ENCODE measurements around the gene NFX1.
"Not testable (repeated sequence)": the region's sequence is repeated elsewhere in the genome, so short reads cannot be mapped to it uniquely, and the experiment has no call there.

Gene NFX1

DNA sequence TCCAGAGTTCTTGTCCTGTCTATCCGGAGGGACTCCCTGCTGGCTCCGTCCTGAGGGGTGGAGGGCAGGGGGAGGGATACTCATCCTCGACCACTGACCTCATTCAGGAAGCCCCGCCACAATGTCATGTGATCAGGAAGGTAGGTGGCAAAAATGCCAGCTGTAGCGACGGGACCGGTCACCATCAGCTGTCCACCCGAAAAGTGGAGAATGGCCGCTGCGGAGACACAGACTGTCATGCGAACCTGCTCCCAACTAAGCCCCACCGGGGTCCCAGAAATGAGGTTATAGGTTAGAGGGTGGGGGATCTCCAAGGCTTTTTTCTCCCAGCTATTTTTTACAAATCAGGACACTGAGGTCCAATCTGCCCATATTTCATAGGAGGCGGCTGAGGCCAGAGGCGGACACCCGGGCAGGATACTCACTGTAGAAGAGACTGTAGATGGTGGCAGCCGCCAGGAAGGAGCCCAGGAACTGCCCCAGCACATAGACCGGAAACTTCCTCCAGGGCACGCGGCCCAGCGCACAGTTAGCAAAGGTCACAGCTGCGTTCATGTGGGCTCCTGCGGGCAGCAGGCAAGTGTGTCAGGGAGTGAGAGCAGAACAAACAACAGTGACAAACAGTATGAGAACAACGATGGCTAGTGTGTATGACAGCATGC, 95.8 kb downstream of the NFX1 start:
- not testable (repeated sequence) for DNase-seq (ENCODE audit: low read depth in 3 of 3, low spot score in 1 of 3)

DNA sequence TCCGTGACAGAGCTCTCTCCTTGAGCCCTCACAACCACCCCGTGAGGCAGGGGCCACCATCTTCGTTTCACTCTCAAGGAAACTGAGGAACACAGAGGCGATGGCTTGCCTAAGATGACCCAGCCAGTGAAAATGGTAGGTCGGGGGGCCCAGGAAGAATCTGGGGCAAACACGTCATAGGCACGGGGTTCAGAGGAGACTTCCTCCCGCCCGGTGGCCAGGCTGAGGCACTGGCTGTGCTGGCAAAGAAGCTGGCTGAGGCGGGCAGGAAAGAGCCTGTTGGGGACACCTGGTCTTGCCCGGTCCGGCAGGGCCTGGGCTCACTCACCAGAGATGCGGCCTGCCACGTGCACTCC, 96.3 kb downstream of the NFX1 start:
- not testable (repeated sequence) for DNase-seq (ENCODE audit: low read depth in 3 of 3, low spot score in 1 of 3)

- not testable (repeated sequence) for DNase-seq (ENCODE audit: low read depth in 3 of 3, low spot score in 1 of 3)
These were observed 96.7 kb downstream of the NFX1 start for GRCh38 chr9:33386998-33387397.

DNA sequence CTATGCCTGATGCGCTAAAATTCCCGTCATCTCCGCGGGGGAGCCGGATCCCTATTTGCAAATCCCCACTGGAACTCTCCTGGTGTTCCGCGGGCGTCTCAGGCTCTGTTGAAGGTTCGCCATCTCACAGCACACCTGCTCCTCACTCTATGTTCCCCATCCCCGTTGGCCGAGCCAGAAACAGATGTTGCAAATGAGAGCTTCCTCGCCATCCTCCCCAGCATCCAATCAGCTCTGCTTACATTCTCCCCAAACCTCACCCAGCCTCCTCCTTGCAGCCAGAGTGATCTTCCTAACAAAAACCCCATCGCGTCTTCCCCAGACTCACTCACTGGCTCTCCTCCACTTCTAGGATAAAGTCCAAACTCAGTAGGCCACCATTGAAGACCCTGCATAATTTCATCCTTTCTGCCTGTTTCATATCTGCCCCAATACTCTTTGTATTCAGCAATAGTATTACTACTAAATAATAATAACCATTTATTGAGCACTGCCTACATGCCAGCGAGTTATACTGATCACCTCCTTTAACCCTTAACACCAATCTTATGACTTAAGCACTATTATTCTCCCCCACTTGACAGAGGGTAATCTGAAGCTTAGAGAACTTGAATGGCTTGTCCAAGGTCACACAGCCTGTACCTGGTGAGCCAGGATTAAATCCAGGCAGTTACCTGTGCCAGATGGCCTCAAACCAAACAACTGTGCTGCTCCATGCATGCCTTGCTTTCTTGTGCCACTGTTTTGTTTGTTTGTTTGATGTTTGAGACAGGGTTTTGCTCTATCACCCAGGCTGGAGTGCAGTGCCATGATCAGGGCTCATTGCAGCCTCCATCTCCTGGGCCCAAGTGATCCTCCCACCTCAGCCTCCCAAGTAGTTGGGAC, 98.0 kb downstream of the NFX1 start:
- no peak for DNase-seq (ENCODE audit: low read depth in 3 of 3, low spot score in 1 of 3)

GRCh38 chr9:33391111-33391771, 100.9 kb downstream of the NFX1 start:
- DNase-seq (ENCODE audit: low read depth in 3 of 3, low spot score in 1 of 3), result not testable (repeated sequence)

DNA sequence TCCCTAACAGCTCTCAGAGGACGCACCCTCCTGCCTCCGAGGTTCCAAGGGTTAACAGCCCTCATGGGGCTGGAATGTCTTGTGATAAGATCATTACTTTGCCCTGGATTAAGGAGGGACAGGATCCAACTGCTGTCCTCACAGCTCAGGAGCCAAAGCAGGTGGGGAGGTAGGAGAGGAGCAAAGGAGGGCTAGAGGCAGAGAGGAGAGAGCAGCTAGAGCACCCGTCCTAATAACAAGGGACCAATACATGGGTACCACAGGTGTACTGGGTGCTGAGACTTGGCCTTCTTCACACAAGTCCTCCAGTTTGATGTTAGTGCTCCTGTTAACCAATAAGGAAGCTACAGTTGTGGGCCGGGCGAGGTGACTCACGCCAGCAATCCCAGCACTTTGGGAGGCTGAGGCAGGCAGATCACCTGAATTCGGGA, 102.3 kb downstream of the NFX1 start:
- DNase-seq (ENCODE audit: low read depth in 3 of 3, low spot score in 1 of 3), result not testable (repeated sequence)

DNA sequence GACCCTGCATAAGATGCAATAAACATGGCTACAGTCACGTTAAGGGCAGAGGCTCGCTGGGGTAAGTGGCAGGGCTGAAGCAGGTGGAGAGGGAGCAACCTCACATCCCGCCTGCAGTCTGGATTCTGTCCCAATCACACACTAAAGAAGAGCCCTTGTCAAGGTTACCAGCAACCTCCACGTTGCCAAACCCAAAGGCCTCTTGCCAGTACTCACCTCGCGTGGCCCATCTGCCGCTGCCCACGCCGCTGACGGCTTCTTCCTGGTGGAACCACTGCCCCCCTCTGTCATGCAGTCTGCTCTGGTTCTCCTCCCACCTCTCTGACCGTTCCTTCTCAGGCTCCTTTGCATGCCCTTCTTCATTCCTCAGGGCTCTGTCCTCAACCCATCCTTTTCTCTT, 103.3 kb downstream of the NFX1 start:
- DNase-seq (ENCODE audit: low read depth in 3 of 3, low spot score in 1 of 3), result no peak

DNA sequence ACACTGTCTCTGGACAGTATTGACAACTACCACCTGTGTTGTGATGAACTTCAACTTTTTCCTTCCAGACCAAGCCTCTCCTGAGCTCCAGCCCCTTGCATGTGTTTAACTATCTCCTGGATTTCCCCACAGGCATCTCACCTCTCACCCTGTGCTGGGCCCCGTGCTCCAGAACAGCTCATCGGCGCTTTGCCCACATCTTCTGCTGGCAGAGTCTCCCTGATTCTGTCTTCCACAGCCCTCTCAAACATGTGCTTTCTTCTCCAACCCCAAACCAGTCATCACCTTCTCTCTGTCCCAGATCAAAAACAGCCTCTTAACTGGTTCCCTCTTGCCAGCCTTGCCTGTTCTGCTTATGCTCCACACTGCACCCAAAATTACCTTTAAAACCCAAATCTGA, 103.7 kb downstream of the NFX1 start:
- DNase-seq (ENCODE audit: low read depth in 3 of 3, low spot score in 1 of 3), result not testable (repeated sequence)

GRCh38 chr9:33395159-33395879, 105.0 kb downstream of the NFX1 start:
- DNase-seq (ENCODE audit: low read depth in 3 of 3, low spot score in 1 of 3), result not testable (repeated sequence)

DNA sequence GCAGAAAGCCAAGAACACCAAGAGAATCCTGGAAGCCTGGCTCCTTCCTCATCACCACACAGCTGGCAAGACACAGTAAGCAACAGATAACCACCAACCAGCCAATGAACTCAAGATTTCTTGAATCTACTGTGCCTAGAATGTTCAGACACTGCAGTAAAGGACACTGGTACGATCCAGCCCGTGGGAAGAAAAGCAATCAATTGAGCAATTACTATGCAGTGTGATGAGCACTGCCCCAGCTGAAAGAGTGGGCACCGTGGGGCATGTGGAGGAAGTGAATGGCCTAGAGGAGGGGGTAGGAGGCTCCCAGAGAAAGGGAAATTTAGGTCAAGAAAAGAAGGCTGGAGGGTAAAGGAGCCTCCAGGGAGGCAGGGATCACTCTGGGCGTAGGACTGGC, 107.5 kb downstream of the NFX1 start:
- not testable (repeated sequence) for DNase-seq (ENCODE audit: low read depth in 3 of 3, low spot score in 1 of 3)

- DNase-seq (ENCODE audit: low read depth in 3 of 3, low spot score in 1 of 3), result not testable (repeated sequence)
These were observed 108.7 kb downstream of the NFX1 start for GRCh38 chr9:33399047-33399446.

DNA sequence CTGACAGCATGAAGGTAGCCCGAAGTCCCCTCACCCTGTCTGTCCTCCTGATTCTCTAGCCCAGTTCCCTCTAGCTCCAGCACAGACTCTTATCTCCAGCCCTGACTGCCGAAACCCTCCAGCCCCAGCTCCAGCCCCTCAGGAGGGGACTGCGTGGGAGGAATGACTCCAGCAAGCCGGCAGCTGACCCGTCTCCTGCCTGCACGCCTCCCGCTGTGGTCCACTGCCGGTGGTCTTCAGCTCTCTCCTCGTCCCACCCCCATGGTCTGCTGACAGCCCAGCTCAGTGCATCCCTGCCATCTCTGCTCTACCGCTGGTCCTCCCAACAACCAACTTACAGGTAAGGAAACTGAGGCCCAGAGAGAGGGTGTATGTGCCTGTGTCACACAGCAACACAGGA, 111.5 kb downstream of the NFX1 start:
- DNase-seq (ENCODE audit: low read depth in 3 of 3, low spot score in 1 of 3), result not testable (repeated sequence)

DNA sequence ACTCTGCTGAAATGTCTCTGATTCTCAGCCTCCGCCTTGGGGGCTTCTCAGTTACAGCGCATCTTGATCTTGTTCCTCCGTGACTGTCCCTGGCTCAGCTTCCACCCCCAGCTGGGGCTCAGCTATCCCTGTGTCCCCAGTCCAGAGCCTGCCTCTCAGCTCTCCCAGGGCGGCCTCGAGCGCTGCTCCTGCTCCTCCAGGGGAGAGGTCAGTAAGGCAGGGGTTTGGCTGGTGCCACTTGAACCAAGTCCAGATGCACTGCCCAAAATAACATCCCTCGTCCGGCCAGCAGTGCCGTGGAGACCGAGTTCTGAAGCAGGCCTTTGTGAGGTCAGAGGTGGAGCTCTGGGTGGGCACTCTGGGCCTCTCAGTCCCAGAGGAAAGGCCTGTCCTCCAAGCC, 112.1 kb downstream of the NFX1 start, which contains the start of gene AQP7:
AQP7 (minus strand) TSS at position 198 of the 400 bp plus-strand sequence. CDS start 1,306 bp downstream, outside the sequence.
- not testable (repeated sequence) for DNase-seq (ENCODE audit: low read depth in 3 of 3, low spot score in 1 of 3)

- DNase-seq (ENCODE audit: low read depth in 3 of 3, low spot score in 1 of 3), result no peak
These were observed 113.8 kb downstream of the NFX1 start for GRCh38 chr9:33403941-33404787.

- no peak for DNase-seq (ENCODE audit: low read depth in 3 of 3, low spot score in 1 of 3)
These were observed 114.6 kb downstream of the NFX1 start for GRCh38 chr9:33404788-33405362.

DNA sequence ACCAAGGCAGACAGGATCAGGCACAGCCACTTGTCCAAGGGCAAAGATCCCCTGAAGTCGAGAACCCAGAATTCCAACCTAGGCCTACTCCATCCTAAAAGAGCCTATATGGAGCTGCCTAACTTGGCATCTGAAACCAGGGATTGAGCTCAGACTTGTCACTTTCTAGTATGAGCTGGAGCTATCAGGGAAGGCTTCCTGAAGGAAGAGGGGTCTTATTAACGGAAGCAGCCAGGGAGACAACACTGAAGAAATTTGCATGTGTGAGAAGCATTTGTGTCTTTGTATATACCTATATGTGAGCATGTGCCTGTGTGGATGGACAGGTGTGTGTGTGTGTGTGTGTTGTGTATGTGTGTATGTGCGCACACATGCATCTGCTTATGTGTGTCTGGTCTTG, 116.7 kb downstream of the NFX1 start:
- no peak for DNase-seq (ENCODE audit: low read depth in 3 of 3, low spot score in 1 of 3)

DNA sequence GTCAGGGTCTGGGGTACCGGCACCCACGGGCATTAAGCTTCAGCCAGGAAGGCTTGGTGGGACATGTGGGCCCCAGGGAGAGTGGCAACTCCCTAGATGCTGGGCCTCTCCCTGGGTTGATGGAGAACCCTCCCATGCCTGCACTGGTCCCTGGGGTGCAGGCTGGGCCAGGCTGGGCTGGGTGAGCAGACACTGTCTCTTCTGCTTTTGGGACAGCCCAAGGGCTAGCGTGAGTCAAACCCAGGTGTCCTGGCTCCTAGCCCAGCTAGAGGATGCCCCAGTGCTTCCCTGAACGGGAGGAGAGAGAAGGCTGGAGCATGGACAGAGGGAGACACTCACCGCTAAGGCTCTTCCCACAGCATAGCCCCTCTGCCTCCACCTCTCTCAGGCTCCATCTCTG, 117.8 kb downstream of the NFX1 start:
- DNase-seq (ENCODE audit: low read depth in 3 of 3, low spot score in 1 of 3), result no peak

DNA sequence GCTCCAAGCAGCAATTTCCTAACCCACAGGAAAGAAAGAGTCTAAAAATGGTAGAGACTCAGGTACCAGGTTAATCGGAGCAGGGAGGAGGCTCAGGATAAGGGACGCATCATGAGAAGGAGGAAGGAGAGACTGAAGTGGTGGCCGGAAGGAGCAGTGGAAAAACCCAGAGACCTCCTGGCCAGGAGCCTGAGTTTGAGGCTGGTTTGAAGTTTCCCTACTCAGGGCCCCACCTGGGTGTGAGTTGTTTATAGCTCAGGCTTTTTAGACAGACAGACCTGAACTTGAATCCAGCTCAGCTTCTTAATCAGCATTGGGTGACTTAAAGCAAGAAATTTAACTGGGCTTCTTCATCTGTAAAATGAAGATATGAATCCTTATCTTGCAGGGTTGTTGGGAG, 124.0 kb downstream of the NFX1 start:
- DNase-seq (ENCODE audit: low read depth in 3 of 3, low spot score in 1 of 3), result no peak

GRCh38 chr9:33414889-33415500, 124.7 kb downstream of the NFX1 start:
- DNase-seq (ENCODE audit: low read depth in 3 of 3, low spot score in 1 of 3), result no peak

Data from stimulated activated CD4-positive, alpha-beta T cell treated with anti-CD3 and anti-CD28 coated beads, TNF-alpha, amount 100 ng/mL, for 1 hour (primary cell).